Prostate gland (tissue), 2 donors: Measurements from ENCODE around the gene ERBIN.

Experiments
- CTCF ChIP-seq, 4 experiments: fragments of 200-600 bp in 2 of 4; fragments of 450-650 bp in 2 of 4; sonication (generic) in 2 of 4; IDR thresholded peaks; 1 replicate in 3 of 4; 2 replicates in 1 of 4; pipeline ENCODE4 v1.5.1; 2016 to 2019; ENCODE audit warnings: antibody characterized with exemption in 4 of 4, mild to moderate bottlenecking in 2 of 4, moderate library complexity in 2 of 4
- POLR2A ChIP-seq: fragments of 450-650 bp; IDR thresholded peaks from one replicate; pipeline ENCODE4 v1.6.1; 2016; ENCODE audit warnings: antibody characterized with exemption, mild to moderate bottlenecking
- POLR2AphosphoS5 ChIP-seq: sonication (generic); formaldehyde crosslinking; IDR thresholded peaks from one replicate; pipeline ENCODE4 v1.6.1; 2017; ENCODE audit warnings: antibody characterized with exemption

GRCh38 chr5:65893749-65894430 lies 32.5 kb upstream of the ERBIN start:
- TF ChIP-seq POLR2A: no peak
- no peak for TF ChIP-seq POLR2AphosphoS5
- TF ChIP-seq CTCF (IDR thresholded peaks at IDR 0.05): no peak
